Measurements from ENCODE around the gene ZNF326.
"Not testable (repeated sequence)": the region's sequence is repeated elsewhere in the genome, so short reads cannot be mapped to it uniquely, and the experiment has no call there.

The ZNF326 gene

GRCh38 chr1:89996450-89997110 lies 1.7 kb downstream of the ZNF326 start:
- DNase-seq (ENCODE audit: low read depth, low spot score), result no peak

- not testable (repeated sequence) for DNase-seq (ENCODE audit: low read depth, low spot score)
Measured at GRCh38 chr1:89997152-89997551, 2.2 kb downstream of the ZNF326 start.

GRCh38 chr1:89998306-89998705 lies 3.4 kb downstream of the ZNF326 start:
- DNase-seq (ENCODE audit: low read depth, low spot score), result no peak

GRCh38 chr1:89999208-89999607 lies 4.3 kb downstream of the ZNF326 start:
- no peak for DNase-seq (ENCODE audit: low read depth, low spot score)

GRCh38 chr1:89999628-90000027 lies 4.7 kb downstream of the ZNF326 start:
- no peak for DNase-seq (ENCODE audit: low read depth, low spot score)

GRCh38 chr1:90000934-90001676 lies 6.2 kb downstream of the ZNF326 start:
- no peak for DNase-seq (ENCODE audit: low read depth, low spot score)

- DNase-seq (ENCODE audit: low read depth, low spot score), result no peak
Measured at GRCh38 chr1:90007979-90008404, 13.1 kb downstream of the ZNF326 start.

- no peak for DNase-seq (ENCODE audit: low read depth, low spot score)
Measured at GRCh38 chr1:90012300-90012699, 17.4 kb downstream of the ZNF326 start.

- no peak for DNase-seq (ENCODE audit: low read depth, low spot score)
Measured at GRCh38 chr1:90023691-90024090, 28.8 kb downstream of the ZNF326 start.

- no peak for DNase-seq (ENCODE audit: low read depth, low spot score)
Measured at GRCh38 chr1:90027281-90027680, 32.4 kb downstream of the ZNF326 start.

- DNase-seq (ENCODE audit: low read depth, low spot score), result no peak
Measured at GRCh38 chr1:90039652-90040051, 44.7 kb downstream of the ZNF326 start.

GRCh38 chr1:90043586-90043985 lies 48.7 kb downstream of the ZNF326 start:
- DNase-seq (ENCODE audit: low read depth, low spot score), result no peak

GRCh38 chr1:90044346-90044745 lies 49.4 kb downstream of the ZNF326 start:
- DNase-seq (ENCODE audit: low read depth, low spot score), result no peak

- peak; percentile 45 for DNase-seq (ENCODE audit: low read depth, low spot score)
Measured at GRCh38 chr1:90045853-90046563, 51.1 kb downstream of the ZNF326 start.

GRCh38 chr1:90046635-90047034 lies 51.7 kb downstream of the ZNF326 start:
- no peak for DNase-seq (ENCODE audit: low read depth, low spot score)

GRCh38 chr1:90048043-90048442 lies 53.1 kb downstream of the ZNF326 start:
- no peak for DNase-seq (ENCODE audit: low read depth, low spot score)

- DNase-seq (ENCODE audit: low read depth, low spot score), result not testable (repeated sequence)
Measured at GRCh38 chr1:90062700-90063643, 68.1 kb downstream of the ZNF326 start.

- not testable (repeated sequence) for DNase-seq (ENCODE audit: low read depth, low spot score)
Measured at GRCh38 chr1:90064109-90064508, 69.2 kb downstream of the ZNF326 start.

GRCh38 chr1:90067194-90067931 lies 72.5 kb downstream of the ZNF326 start:
- no peak for DNase-seq (ENCODE audit: low read depth, low spot score)

GRCh38 chr1:90068611-90069280 lies 73.8 kb downstream of the ZNF326 start:
- no peak for DNase-seq (ENCODE audit: low read depth, low spot score)

Data from astrocyte of the hippocampus (primary cell).